Spinal cord (tissue), 10 donors: ENCODE measurements around the gene TMEM42. TPM values are rescaled to one million over a fixed set of nuclear protein-coding genes. Genes with fewer than 3 reads are reported as not detected.

Experiments
- DNase-seq, 6 donors: peaks; one replicate each; pipeline versions ENCODE4 v3.0.0 to v3.0.0-alpha.2; 2013 to 2015; ENCODE audit warnings: low spot score in 6 of 6, low read depth in 4 of 6
- H3K27ac ChIP-seq: one replicate; pipeline ENCODE4 v1.5.1; 2013; ENCODE audit warnings: low read depth, low read length, control low read depth
- H3K27me3 ChIP-seq: one replicate; pipeline ENCODE4 v1.6.1; 2013; ENCODE audit warnings: low read length; ENCODE audit not compliant: control insufficient read depth, insufficient read depth
- H3K36me3 ChIP-seq: one replicate; pipeline ENCODE4 v1.6.1; 2013; ENCODE audit warnings: low read length; ENCODE audit not compliant: control insufficient read depth, insufficient read depth
- H3K4me1 ChIP-seq: one replicate; pipeline ENCODE4 v1.6.1; 2013; ENCODE audit warnings: low read length; ENCODE audit not compliant: control insufficient read depth, insufficient read depth
- H3K4me3 ChIP-seq: one replicate; pipeline ENCODE4 v1.5.1; 2013; ENCODE audit warnings: low read depth, low read length, control low read depth
- H3K9me3 ChIP-seq: one replicate; pipeline ENCODE4 v1.6.1; 2013; ENCODE audit warnings: low read length; ENCODE audit not compliant: control insufficient read depth, insufficient read depth
- WGBS: methylation state at CpG from one replicate; pipeline ENCODE4 v1.1.5; 2013; ENCODE audit warnings: missing lambda C conversion rate; ENCODE audit not compliant: insufficient coverage; 5-methylcytosine and 5-hydroxymethylcytosine counted together
- polyA plus RNA-seq, 2 donors: library from polyadenylated mRNA; unstranded; fragments of 120-200 nt; gene quantifications; one replicate each; pipeline ENCODE4 v1.2.1, GENCODE V29; 2013; ENCODE audit not compliant: insufficient read length in 2 of 2
- total RNA-seq, 2 donors: library from RNA; depleted of rRNA in 1 of 2; stranded (reverse); fragments of 120-200 nt in 1 of 2; fragments of >200 nt in 1 of 2; gene quantifications; one replicate each; pipeline versions ENCODE4 v1.2.3 to v1.2.4, GENCODE V29; 2013 to 2014
- donor health status: healthy.

TMEM42 gene
- total and polyA plus RNA-seq, 4 donors: 11.1 to 30.7 (median 23.5) TPM

GRCh38 chr3:44867421-44868111 lies 5.9 kb downstream of the TMEM42 start:
- H3K27ac ChIP-seq: no peak overlapping the region
- no peak for DNase-seq
- H3K36me3 ChIP-seq: peaks cover 10% of the 10 kb centered on the region
- 100% methylated on average over 1 of the region's 7 CpGs for WGBS
- H3K4me1 ChIP-seq: peaks cover 1% of the 10 kb centered on the region
- peaks cover 2% of the 10 kb centered on the region for H3K9me3 ChIP-seq
- no peak overlapping the region for H3K4me3 ChIP-seq
- no peaks in the 10 kb centered on the region for H3K27me3 ChIP-seq

GRCh38 chr3:44870375-44871061 lies 8.8 kb downstream of the TMEM42 start:
- Histone ChIP-seq H3K4me3 (no peak overlapping the region), H3K27me3 (no peaks in the 10 kb centered on the region), H3K4me1 (no peaks in the 10 kb centered on the region), H3K36me3 (peaks cover 10% of the 10 kb centered on the region), H3K27ac (no peak overlapping the region), H3K9me3 (peaks cover 2% of the 10 kb centered on the region)
- no peak for DNase-seq
- 84% methylated on average over 3 of the region's 8 CpGs for WGBS

- Histone ChIP-seq H3K4me1 (no peaks in the 10 kb centered on the region), H3K27me3 (no peaks in the 10 kb centered on the region), H3K27ac (no peak within 1 kb of the TSS), H3K9me3 (no peaks in the 10 kb centered on the region), H3K4me3 (no peak within 1 kb of the TSS), H3K36me3 (no peaks in the 10 kb centered on the region)
- WGBS: 88% methylated on average over 1 of the region's 5 CpGs
- no peak for DNase-seq
These were observed 12.6 kb downstream of the TMEM42 start, which contains the start of gene TGM4 for GRCh38 chr3:44874308-44874707. Gene TGM4 (plus strand): TSS chr3:44874608. CDS start chr3:44874679, 71 bp downstream.

- H3K36me3 ChIP-seq: no peaks in the 10 kb centered on the region
- WGBS: 73% methylated on average over 2 of the region's 3 CpGs
- H3K27ac ChIP-seq: no peak overlapping the region
- H3K4me1 ChIP-seq: no peaks in the 10 kb centered on the region
- no peaks in the 10 kb centered on the region for H3K27me3 ChIP-seq
- H3K4me3 ChIP-seq: no peak overlapping the region
- no peaks in the 10 kb centered on the region for H3K9me3 ChIP-seq
- no peak for DNase-seq
These were observed 13.9 kb downstream of the TMEM42 start for GRCh38 chr3:44875596-44875995.

GRCh38 chr3:44877333-44877732 lies 15.6 kb downstream of the TMEM42 start:
- no peak overlapping the region for H3K4me3 ChIP-seq
- no peak for DNase-seq
- H3K9me3 ChIP-seq: no peaks in the 10 kb centered on the region
- no CpG with 5 or more reads among the region's 3 CpGs for WGBS
- no peak overlapping the region for H3K27ac ChIP-seq
- no peaks in the 10 kb centered on the region for H3K36me3 ChIP-seq
- H3K27me3 ChIP-seq: no peaks in the 10 kb centered on the region
- H3K4me1 ChIP-seq: no peaks in the 10 kb centered on the region

- Histone ChIP-seq H3K4me3 (no peak overlapping the region), H3K36me3 (no peaks in the 10 kb centered on the region), H3K27ac (no peak overlapping the region), H3K4me1 (peaks cover 6% of the 10 kb centered on the region), H3K9me3 (no peaks in the 10 kb centered on the region), H3K27me3 (no peaks in the 10 kb centered on the region)
- DNase-seq: no peak
- WGBS: 70% methylated on average over 1 of the region's 2 CpGs
These were observed 18.6 kb downstream of the TMEM42 start for GRCh38 chr3:44880284-44880683.

GRCh38 chr3:44883213-44883955 lies 21.7 kb downstream of the TMEM42 start:
- peaks cover 6% of the 10 kb centered on the region for H3K4me1 ChIP-seq
- H3K27me3 ChIP-seq: no peaks in the 10 kb centered on the region
- no peaks in the 10 kb centered on the region for H3K36me3 ChIP-seq
- DNase-seq: no peak
- H3K4me3 ChIP-seq: no peak overlapping the region
- 95% methylated on average over 5 of the region's 5 CpGs for WGBS
- no peak overlapping the region for H3K27ac ChIP-seq
- H3K9me3 ChIP-seq: no peaks in the 10 kb centered on the region

- H3K9me3 ChIP-seq: no peaks in the 10 kb centered on the region
- no peaks in the 10 kb centered on the region for H3K36me3 ChIP-seq
- DNase-seq: peak in 4 of 6 donors; percentile 7 to 85 (median 52)
- peaks cover 6% of the 10 kb centered on the region for H3K4me1 ChIP-seq
- no peak overlapping the region for H3K27ac ChIP-seq
- H3K27me3 ChIP-seq: no peaks in the 10 kb centered on the region
- H3K4me3 ChIP-seq: no peak overlapping the region
- WGBS: 48% methylated on average over 2 of the region's 4 CpGs
These were observed 22.3 kb downstream of the TMEM42 start for GRCh38 chr3:44883999-44884431.

- Histone ChIP-seq H3K9me3 (no peaks in the 10 kb centered on the region), H3K27ac (no peak overlapping the region), H3K4me1 (peaks cover 6% of the 10 kb centered on the region), H3K27me3 (no peaks in the 10 kb centered on the region), H3K36me3 (no peaks in the 10 kb centered on the region), H3K4me3 (no peak overlapping the region)
- no peak for DNase-seq
- WGBS: 98% methylated on average over 4 of the region's 4 CpGs
These were observed 23.9 kb downstream of the TMEM42 start for GRCh38 chr3:44885618-44886017.
